Smooth muscle cell of the coronary artery (primary cell): ENCODE data around the gene ZCCHC4. TPM values are rescaled to one million over a fixed set of nuclear protein-coding genes. Genes with fewer than 3 reads are reported as not detected.

Experiments used
- total RNA-seq: library from RNA; depleted of rRNA; stranded (reverse); fragments of >200 nt; gene quantifications from 2 replicates; pipeline ENCODE4 v1.2.3, GENCODE V29; 2014; ENCODE audit warnings: low replicate concordance

ZCCHC4 gene
- total RNA-seq, result 6.2 and 10.4 TPM in 2 replicates

GRCh38 chr4:25312496-25313200, at the start of gene ZCCHC4:
Gene ZCCHC4 (plus strand): TSS chr4:25312774. CDS start chr4:25312810, 36 bp downstream.

GRCh38 chr4:25376754-25377571, 64.4 kb downstream of the ZCCHC4 start, which contains the start of gene ANAPC4:
Gene ANAPC4 (plus strand): TSS chr4:25377263. CDS start chr4:25377428, 165 bp downstream.

Other genes starting within 250 kb of the ZCCHC4 start
- 5.2 and 7.1 TPM in 2 replicates for gene SEPSECS, start 152.3 kb upstream of the ZCCHC4 start, total RNA-seq
- 7.8 and 16.3 TPM in 2 replicates for gene PI4K2B, start 78.7 kb upstream of the ZCCHC4 start, total RNA-seq
- gene ANAPC4, start 64.5 kb downstream of the ZCCHC4 start, total RNA-seq, result 11.9 and 16.5 TPM in 2 replicates